ENCODE data around the gene SRSF3.

DNA sequence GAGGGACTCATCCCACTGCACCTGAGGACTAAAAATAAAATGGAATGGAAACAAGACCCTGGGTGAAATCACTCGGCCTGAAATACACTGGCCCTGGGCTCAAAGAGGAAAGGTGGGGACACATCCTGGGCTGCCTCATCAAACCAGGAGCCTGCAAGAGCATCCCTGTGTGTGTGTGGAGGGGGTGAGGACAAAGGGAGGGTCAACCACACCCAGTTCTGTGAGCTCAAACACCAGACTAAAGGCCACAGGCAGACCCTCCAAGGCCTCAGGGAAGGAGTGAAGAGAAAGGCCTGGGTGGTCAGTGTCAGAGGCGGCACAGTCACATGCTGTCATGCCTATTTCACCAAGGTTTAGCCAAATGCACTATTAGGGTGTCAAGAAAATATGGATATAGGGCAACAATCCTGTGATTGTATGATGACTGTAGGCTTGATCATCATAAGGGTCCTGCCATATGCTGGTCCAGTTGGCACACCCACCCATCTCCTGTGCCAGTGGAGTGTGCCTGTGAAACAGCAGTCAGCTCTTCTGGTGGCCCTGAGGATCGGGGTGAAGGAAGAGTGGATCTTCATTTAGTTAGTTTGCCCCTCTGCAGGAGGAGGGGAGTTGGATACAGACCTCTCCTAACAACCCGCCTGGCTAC, 28.9 kb downstream of the SRSF3 start:
- TF ChIP-seq ESRRG (CRISPR knock-in tag; IDR thresholded peaks at IDR 0.05) (no peak), TOX (CRISPR knock-in tag; IDR thresholded peaks at IDR 0.05; ENCODE audit: borderline replicate concordance) (no peak), ZFP30 (CRISPR knock-in tag; IDR thresholded peaks at IDR 0.05) (no peak), TCF4 (CRISPR knock-in tag; IDR thresholded peaks at IDR 0.05; ENCODE audit: borderline replicate concordance) (no peak), ARNTL (CRISPR knock-in tag; IDR thresholded peaks at IDR 0.05; ENCODE audit: borderline replicate concordance, low read depth) (no peak), CSDC2 (CRISPR knock-in tag; IDR thresholded peaks at IDR 0.05) (no peak), ZFP3 (CRISPR knock-in tag; IDR thresholded peaks at IDR 0.05) (no peak), OSR1 (CRISPR knock-in tag; IDR thresholded peaks at IDR 0.05) (no peak), ZNF565 (CRISPR knock-in tag; conservative IDR thresholded peaks at IDR 0.05; ENCODE audit: low read depth) (no peak)
- TF ChIP-seq, protein P1, sequence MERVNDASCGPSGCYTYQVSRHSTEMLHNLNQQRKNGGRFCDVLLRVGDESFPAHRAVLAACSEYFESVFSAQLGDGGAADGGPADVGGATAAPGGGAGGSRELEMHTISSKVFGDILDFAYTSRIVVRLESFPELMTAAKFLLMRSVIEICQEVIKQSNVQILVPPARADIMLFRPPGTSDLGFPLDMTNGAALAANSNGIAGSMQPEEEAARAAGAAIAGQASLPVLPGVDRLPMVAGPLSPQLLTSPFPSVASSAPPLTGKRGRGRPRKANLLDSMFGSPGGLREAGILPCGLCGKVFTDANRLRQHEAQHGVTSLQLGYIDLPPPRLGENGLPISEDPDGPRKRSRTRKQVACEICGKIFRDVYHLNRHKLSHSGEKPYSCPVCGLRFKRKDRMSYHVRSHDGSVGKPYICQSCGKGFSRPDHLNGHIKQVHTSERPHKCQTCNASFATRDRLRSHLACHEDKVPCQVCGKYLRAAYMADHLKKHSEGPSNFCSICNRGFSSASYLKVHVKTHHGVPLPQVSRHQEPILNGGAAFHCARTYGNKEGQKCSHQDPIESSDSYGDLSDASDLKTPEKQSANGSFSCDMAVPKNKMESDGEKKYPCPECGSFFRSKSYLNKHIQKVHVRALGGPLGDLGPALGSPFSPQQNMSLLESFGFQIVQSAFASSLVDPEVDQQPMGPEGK (CRISPR knock-in tag; IDR thresholded peaks at IDR 0.05; ENCODE audit: borderline replicate concordance), result no peak
- TF ChIP-seq, protein P2, sequence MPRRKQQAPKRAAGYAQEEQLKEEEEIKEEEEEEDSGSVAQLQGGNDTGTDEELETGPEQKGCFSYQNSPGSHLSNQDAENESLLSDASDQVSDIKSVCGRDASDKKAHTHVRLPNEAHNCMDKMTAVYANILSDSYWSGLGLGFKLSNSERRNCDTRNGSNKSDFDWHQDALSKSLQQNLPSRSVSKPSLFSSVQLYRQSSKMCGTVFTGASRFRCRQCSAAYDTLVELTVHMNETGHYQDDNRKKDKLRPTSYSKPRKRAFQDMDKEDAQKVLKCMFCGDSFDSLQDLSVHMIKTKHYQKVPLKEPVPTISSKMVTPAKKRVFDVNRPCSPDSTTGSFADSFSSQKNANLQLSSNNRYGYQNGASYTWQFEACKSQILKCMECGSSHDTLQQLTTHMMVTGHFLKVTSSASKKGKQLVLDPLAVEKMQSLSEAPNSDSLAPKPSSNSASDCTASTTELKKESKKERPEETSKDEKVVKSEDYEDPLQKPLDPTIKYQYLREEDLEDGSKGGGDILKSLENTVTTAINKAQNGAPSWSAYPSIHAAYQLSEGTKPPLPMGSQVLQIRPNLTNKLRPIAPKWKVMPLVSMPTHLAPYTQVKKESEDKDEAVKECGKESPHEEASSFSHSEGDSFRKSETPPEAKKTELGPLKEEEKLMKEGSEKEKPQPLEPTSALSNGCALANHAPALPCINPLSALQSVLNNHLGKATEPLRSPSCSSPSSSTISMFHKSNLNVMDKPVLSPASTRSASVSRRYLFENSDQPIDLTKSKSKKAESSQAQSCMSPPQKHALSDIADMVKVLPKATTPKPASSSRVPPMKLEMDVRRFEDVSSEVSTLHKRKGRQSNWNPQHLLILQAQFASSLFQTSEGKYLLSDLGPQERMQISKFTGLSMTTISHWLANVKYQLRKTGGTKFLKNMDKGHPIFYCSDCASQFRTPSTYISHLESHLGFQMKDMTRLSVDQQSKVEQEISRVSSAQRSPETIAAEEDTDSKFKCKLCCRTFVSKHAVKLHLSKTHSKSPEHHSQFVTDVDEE (CRISPR knock-in tag; IDR thresholded peaks at IDR 0.05), result no peak
- TF ChIP-seq, protein P3, sequence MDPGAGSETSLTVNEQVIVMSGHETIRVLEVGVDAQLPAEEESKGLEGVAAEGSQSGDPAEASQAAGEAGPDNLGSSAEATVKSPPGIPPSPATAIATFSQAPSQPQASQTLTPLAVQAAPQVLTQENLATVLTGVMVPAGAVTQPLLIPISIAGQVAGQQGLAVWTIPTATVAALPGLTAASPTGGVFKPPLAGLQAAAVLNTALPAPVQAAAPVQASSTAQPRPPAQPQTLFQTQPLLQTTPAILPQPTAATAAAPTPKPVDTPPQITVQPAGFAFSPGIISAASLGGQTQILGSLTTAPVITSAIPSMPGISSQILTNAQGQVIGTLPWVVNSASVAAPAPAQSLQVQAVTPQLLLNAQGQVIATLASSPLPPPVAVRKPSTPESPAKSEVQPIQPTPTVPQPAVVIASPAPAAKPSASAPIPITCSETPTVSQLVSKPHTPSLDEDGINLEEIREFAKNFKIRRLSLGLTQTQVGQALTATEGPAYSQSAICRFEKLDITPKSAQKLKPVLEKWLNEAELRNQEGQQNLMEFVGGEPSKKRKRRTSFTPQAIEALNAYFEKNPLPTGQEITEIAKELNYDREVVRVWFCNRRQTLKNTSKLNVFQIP (CRISPR knock-in tag; IDR thresholded peaks at IDR 0.05; ENCODE audit: borderline replicate concordance, low read depth), result no peak
- TF ChIP-seq, protein P4, sequence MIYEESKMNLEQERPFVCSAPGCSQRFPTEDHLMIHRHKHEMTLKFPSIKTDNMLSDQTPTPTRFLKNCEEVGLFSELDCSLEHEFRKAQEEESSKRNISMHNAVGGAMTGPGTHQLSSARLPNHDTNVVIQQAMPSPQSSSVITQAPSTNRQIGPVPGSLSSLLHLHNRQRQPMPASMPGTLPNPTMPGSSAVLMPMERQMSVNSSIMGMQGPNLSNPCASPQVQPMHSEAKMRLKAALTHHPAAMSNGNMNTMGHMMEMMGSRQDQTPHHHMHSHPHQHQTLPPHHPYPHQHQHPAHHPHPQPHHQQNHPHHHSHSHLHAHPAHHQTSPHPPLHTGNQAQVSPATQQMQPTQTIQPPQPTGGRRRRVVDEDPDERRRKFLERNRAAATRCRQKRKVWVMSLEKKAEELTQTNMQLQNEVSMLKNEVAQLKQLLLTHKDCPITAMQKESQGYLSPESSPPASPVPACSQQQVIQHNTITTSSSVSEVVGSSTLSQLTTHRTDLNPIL (CRISPR knock-in tag; IDR thresholded peaks at IDR 0.05; ENCODE audit: low read depth), result no peak
